OCI-LY3 (cell line): ENCODE results near the gene PARD3B.

Source experiments
- H2AFZ ChIP-seq: fragments of 200-600, 300-600 bp; shearing (Covaris generic); 2 replicates; pipeline ENCODE4 v1.6.0; 2014; ENCODE audit warnings: antibody characterized with exemption, low read depth, low read length
- H3K27ac ChIP-seq: fragments of 200-600, 300-600 bp; sonication (generic); 2 replicates; pipeline ENCODE4 v1.5.1; 2014; ENCODE audit warnings: mild to moderate bottlenecking, low read length, moderate library complexity, mixed read lengths
- H3K27me3 ChIP-seq: fragments of 200-600, 300-600 bp; sonication (generic); 2 replicates; pipeline ENCODE4 v1.6.1; 2014; ENCODE audit warnings: low read depth, low read length, mixed read lengths
- H3K36me3 ChIP-seq: fragments of 200-600, 300-600 bp; sonication (generic); replicated peaks from 2 replicates; pipeline ENCODE3; 2014; ENCODE audit warnings: low read depth, low read length, mixed read lengths
- H3K4me1 ChIP-seq: fragments of 300-600, 200-600 bp; sonication (generic); 2 replicates; pipeline ENCODE4 v1.6.1; 2014; ENCODE audit warnings: low read length, mixed read lengths
- H3K4me2 ChIP-seq: fragments of 200-600, 300-600 bp; sonication (generic); 2 replicates; pipeline ENCODE4 v1.6.1; 2014; ENCODE audit warnings: low read length, mixed read lengths
- H3K4me3 ChIP-seq: fragments of 300-600, 200-600 bp; sonication (generic); 2 replicates; pipeline ENCODE4 v1.5.1; 2014; ENCODE audit warnings: antibody characterized with exemption, mild to moderate bottlenecking, low read length, moderate library complexity
- H3K79me2 ChIP-seq: fragments of 300-600, 200-600 bp; shearing (Covaris generic); 2 replicates; pipeline ENCODE4 v1.6.1; 2014; ENCODE audit warnings: mild to moderate bottlenecking, low read length, mixed read lengths
- H3K9ac ChIP-seq: fragments of 300-600, 200-600 bp; shearing (Covaris generic); 2 replicates; pipeline ENCODE4 v1.6.0; 2014; ENCODE audit warnings: mild to moderate bottlenecking, low read length, moderate library complexity
- H3K9me3 ChIP-seq: fragments of 200-600, 300-600 bp; shearing (Covaris generic); 2 replicates; pipeline ENCODE4 v1.6.1; 2014; ENCODE audit warnings: low read length, mixed read lengths; ENCODE audit not compliant: insufficient read depth
- H4K20me1 ChIP-seq: fragments of 200-600, 300-600 bp; sonication (generic); 2 replicates; pipeline ENCODE4 v1.6.1; 2016; ENCODE audit warnings: low read length, mixed read lengths; ENCODE audit not compliant: insufficient read depth
- CTCF ChIP-seq: fragments of 200-600, 300-600 bp; sonication (generic); IDR thresholded peaks from 2 replicates; pipeline ENCODE4 v1.5.1; 2014; ENCODE audit warnings: antibody characterized with exemption, low read length, low read depth
- EZH2phosphoT487 ChIP-seq: fragments of 200-600 bp; shearing (Covaris generic); IDR thresholded peaks from 2 replicates; pipeline ENCODE4 v1.6.1; 2018; ENCODE audit warnings: antibody characterized with exemption, mixed run types, low read depth

Gene PARD3B

GRCh38 chr2:204722207-204722606 lies 176.9 kb downstream of the PARD3B start:
- H3K9ac ChIP-seq = no peak overlapping the region
- TF ChIP-seq CTCF = no peak
- no peak for TF ChIP-seq EZH2phosphoT487
- H3K79me2 ChIP-seq = no peaks in the 10 kb centered on the region
- H3K27me3 ChIP-seq = no peaks in the 10 kb centered on the region
- H3K4me1 ChIP-seq = no peaks in the 10 kb centered on the region
- H3K9me3 ChIP-seq = no peaks in the 10 kb centered on the region
- no peak overlapping the region for H2AFZ ChIP-seq
- no peaks in the 10 kb centered on the region for H4K20me1 ChIP-seq
- no peak overlapping the region for H3K27ac ChIP-seq
- H3K4me2 ChIP-seq = no peak overlapping the region
- H3K36me3 ChIP-seq = no peaks in the 10 kb centered on the region
- H3K4me3 ChIP-seq = no peak overlapping the region

- no peaks in the 10 kb centered on the region for H3K79me2 ChIP-seq
- no peak overlapping the region for H3K27ac ChIP-seq
- no peak overlapping the region for H2AFZ ChIP-seq
- H3K27me3 ChIP-seq = no peaks in the 10 kb centered on the region
- no peak for TF ChIP-seq CTCF
- no peak for TF ChIP-seq EZH2phosphoT487
- no peak overlapping the region for H3K4me3 ChIP-seq
- H3K9me3 ChIP-seq = no peaks in the 10 kb centered on the region
- H3K4me1 ChIP-seq = no peaks in the 10 kb centered on the region
- no peaks in the 10 kb centered on the region for H3K36me3 ChIP-seq
- H4K20me1 ChIP-seq = no peaks in the 10 kb centered on the region
- no peak overlapping the region for H3K4me2 ChIP-seq
- H3K9ac ChIP-seq = no peak overlapping the region
Measured at GRCh38 chr2:204722691-204723090, 177.4 kb downstream of the PARD3B start.

DNA sequence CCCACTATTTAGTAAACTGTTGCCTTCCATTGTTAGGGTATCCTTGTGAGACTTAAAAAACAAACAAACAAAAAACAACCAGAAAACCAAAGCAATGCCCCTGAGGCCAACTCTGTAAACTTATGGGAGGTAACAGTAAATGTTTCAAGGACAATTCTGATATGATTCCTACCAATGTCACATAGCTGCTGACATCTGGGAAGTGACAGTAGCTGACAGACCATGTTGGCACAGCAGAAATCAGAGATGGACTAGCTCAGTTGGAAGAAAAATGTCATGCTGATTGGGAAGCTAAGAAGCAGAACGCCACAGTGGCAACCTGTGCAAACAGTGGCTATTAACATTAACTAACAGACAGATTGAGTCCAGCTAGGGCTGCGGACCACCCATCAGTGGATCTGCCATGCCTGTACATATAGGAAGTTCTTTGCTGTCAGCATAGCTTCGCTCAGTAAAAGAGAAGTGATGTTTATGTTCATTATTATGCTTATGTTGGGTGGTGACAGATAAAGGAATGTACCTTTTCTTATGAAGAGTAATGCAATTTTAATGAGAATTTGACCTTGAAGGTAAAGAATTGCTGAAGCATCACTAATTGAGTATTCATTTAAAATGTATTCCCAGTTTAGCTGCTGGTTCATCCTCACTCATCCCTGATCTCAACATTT lies 180.6 kb downstream of the PARD3B start:
- H2AFZ ChIP-seq = no peak overlapping the region
- no peaks in the 10 kb centered on the region for H3K36me3 ChIP-seq
- H3K4me2 ChIP-seq = no peak overlapping the region
- no peak overlapping the region for H3K27ac ChIP-seq
- no peaks in the 10 kb centered on the region for H3K27me3 ChIP-seq
- H3K4me1 ChIP-seq = no peaks in the 10 kb centered on the region
- TF ChIP-seq EZH2phosphoT487 (no peak), CTCF (no peak)
- H3K9me3 ChIP-seq = no peaks in the 10 kb centered on the region
- H3K9ac ChIP-seq = no peak overlapping the region
- no peak overlapping the region for H3K4me3 ChIP-seq
- H4K20me1 ChIP-seq = no peaks in the 10 kb centered on the region
- H3K79me2 ChIP-seq = no peaks in the 10 kb centered on the region

GRCh38 chr2:204726831-204727230 lies 181.6 kb downstream of the PARD3B start:
- H3K4me1 ChIP-seq = no peaks in the 10 kb centered on the region
- no peaks in the 10 kb centered on the region for H3K27me3 ChIP-seq
- no peak overlapping the region for H2AFZ ChIP-seq
- H3K36me3 ChIP-seq = no peaks in the 10 kb centered on the region
- no peak overlapping the region for H3K27ac ChIP-seq
- no peak overlapping the region for H3K4me2 ChIP-seq
- TF ChIP-seq EZH2phosphoT487 (no peak), CTCF (no peak)
- H3K4me3 ChIP-seq = no peak overlapping the region
- no peaks in the 10 kb centered on the region for H4K20me1 ChIP-seq
- H3K9me3 ChIP-seq = no peaks in the 10 kb centered on the region
- no peaks in the 10 kb centered on the region for H3K79me2 ChIP-seq
- H3K9ac ChIP-seq = no peak overlapping the region
